ENCODE measurements around the gene CORO7.
A peak's percentile ranks its signal among the peaks of the same experiment; 100 is the strongest.

CORO7 gene

DNA sequence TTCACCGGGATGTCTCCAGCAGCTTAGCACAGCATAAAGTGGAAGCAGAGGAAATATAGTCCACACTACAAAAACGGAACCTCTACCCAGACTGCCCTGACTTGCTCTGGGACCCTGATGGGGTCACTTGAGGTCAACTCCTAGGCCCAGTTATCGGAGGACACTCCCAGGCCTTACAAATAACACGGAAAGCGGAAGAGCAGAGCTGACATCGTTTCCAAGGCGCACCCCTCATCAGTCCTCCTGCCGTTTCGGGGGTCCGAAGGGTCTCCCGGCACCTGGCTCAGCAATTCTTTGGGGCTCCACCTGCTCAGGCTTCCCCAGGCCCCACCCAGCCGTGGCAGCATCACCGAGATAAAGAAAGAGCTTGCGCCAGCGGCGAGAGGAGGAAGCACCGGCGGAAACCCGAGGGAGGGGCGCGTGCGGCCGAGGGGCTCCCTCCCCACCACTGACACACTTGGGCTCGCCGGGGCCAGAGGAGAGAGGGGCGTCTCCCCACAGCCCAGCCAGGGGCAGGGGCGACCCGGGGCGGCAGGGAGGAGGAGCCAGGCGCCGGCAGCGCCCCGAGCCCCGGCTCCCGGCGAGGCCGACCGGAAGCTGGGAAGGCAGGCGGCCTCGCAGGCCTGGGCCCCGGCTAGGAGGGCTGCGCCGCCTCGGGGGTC lies 727 bp downstream of the CORO7 start:
- DNase-seq (ENCODE audit: low read depth, low spot score) = no peak
- in situ Hi-C loops (cut with HindIII; ENCODE audit: low sequenced_read_pairs) = no loop called here
- H3K4me3 ChIP-seq (ENCODE audit: low read depth, low read length) = peak overlapping the region; percentile 64
- TF ChIP-seq, protein P1, sequence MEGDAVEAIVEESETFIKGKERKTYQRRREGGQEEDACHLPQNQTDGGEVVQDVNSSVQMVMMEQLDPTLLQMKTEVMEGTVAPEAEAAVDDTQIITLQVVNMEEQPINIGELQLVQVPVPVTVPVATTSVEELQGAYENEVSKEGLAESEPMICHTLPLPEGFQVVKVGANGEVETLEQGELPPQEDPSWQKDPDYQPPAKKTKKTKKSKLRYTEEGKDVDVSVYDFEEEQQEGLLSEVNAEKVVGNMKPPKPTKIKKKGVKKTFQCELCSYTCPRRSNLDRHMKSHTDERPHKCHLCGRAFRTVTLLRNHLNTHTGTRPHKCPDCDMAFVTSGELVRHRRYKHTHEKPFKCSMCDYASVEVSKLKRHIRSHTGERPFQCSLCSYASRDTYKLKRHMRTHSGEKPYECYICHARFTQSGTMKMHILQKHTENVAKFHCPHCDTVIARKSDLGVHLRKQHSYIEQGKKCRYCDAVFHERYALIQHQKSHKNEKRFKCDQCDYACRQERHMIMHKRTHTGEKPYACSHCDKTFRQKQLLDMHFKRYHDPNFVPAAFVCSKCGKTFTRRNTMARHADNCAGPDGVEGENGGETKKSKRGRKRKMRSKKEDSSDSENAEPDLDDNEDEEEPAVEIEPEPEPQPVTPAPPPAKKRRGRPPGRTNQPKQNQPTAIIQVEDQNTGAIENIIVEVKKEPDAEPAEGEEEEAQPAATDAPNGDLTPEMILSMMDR (IDR thresholded peaks at IDR 0.05; ENCODE audit: low read depth, low read length) = no peak

DNA sequence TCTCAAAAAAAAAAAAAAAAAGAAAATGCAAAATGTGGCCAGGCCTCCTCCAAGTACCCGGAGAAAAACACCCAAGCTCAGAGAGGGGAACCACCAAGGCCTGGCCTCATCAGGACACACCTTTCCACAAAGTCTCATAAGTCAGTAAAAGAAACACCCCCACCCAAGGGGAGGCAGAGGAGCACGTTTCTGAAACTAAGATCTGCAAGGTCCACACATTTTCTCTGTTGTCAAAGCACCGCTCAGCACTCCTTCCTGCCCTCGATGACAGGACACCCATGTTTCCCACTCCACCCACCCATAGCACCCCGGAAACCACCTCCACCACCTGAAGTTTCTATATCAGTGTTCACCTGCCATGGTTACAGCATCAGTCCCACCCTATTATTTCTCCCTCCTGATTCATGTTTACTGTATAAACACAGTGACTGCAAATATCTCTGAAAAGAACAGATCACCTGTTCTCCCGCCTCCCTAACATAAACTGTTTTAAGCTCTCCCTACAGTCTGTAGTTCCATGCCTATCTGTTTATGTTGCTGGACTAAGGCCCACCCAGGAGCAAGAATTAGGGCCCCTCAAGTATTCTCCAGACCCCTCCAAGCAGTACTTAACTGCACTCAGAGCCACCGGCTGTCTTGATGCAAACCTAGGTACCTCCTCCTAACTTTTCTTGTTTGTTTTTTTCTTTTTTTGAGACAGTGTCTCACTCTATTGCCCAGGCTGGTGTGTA lies 2.0 kb downstream of the CORO7 start:
- in situ Hi-C loops (cut with HindIII; ENCODE audit: low sequenced_read_pairs) = no loop called here
- DNase-seq (ENCODE audit: low read depth, low spot score) = no peak
- H3K4me3 ChIP-seq (ENCODE audit: low read depth, low read length) = no peak overlapping the region

GRCh38 chr16:4412854-4413253 lies 3.5 kb downstream of the CORO7 start:
- in situ Hi-C loops (cut with HindIII; ENCODE audit: low sequenced_read_pairs) = no loop called here
- no peak for DNase-seq (ENCODE audit: low read depth, low spot score)
- TF ChIP-seq, protein P1 (IDR thresholded peaks at IDR 0.05; ENCODE audit: low read depth, low read length) = no peak
- no peak overlapping the region for H3K4me3 ChIP-seq (ENCODE audit: low read depth, low read length)

More for the DNA sequence above, 2.0 kb downstream of the CORO7 start:
- TF ChIP-seq, protein P1 (IDR thresholded peaks at IDR 0.05; ENCODE audit: low read depth, low read length) = no peak

GRCh38 chr16:4412159-4412558 lies 4.2 kb downstream of the CORO7 start:
- H3K4me3 ChIP-seq (ENCODE audit: low read depth, low read length) = no peak overlapping the region
- DNase-seq (ENCODE audit: low read depth, low spot score) = no peak
- TF ChIP-seq, protein P1 (IDR thresholded peaks at IDR 0.05; ENCODE audit: low read depth, low read length) = no peak
- in situ Hi-C loops (cut with HindIII; ENCODE audit: low sequenced_read_pairs) = no loop called here

DNA sequence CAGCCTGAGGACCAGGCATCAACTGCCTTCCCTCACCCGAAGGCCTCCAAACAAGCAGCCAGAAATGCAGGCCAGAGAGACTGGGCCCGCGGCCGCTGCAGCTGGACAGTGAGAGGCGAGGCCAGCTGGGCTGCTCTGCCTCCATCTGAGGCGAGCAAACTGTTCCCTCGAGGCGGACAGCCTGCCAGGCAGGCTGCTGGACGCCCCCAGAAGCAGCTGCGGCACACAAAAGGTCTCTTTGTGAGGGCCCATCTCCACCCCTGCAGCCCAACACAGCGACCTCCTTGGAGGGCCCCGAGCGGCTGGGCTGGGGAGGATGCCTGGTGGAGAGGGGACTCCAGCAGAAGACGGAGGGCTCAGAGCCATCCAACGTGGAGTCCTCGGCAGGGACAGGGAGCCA lies 4.7 kb downstream of the CORO7 start:
- in situ Hi-C loops (cut with HindIII; ENCODE audit: low sequenced_read_pairs) = no loop called here
- TF ChIP-seq, protein P1 (IDR thresholded peaks at IDR 0.05; ENCODE audit: low read depth, low read length) = no peak
- no peak for DNase-seq (ENCODE audit: low read depth, low spot score)
- H3K4me3 ChIP-seq (ENCODE audit: low read depth, low read length) = no peak overlapping the region

- TF ChIP-seq, protein P1 (IDR thresholded peaks at IDR 0.05; ENCODE audit: low read depth, low read length) = no peak
- in situ Hi-C loops (cut with HindIII; ENCODE audit: low sequenced_read_pairs) = no loop called here
- peak; percentile 93 for DNase-seq (ENCODE audit: low read depth, low spot score)
- no peak overlapping the region for H3K4me3 ChIP-seq (ENCODE audit: low read depth, low read length)
Measured at GRCh38 chr16:4410335-4411075, 5.9 kb downstream of the CORO7 start.

Data from astrocyte of the spinal cord (primary cell).